H1 (cell line): ENCODE measurements around the gene SLC48A1. TPM values are rescaled to one million over a fixed set of nuclear protein-coding genes. Genes with fewer than 3 reads are reported as not detected.

Experiments
- CTCF ChIA-PET: fragments of 300-600 bp; sonication (Branson Sonifier 250); formaldehyde crosslinking; loops from one replicate; lab custom pipeline; 2021; ENCODE audit not compliant: partially characterized antibody; lab: Charles Lee
- POLR2A ChIA-PET: fragments of 300-600 bp; sonication (Branson Sonifier 250); formaldehyde crosslinking; loops from one replicate; lab custom pipeline; 2021; ENCODE audit warnings: inconsistent platforms; ENCODE audit not compliant: partially characterized antibody; lab: Charles Lee
- DNase-seq, 2 experiments: peaks; one replicate each; pipeline versions ENCODE4 v3.0.0 to v3.0.0-alpha.2; 2010 to 2022; ENCODE audit warnings: low spot score in 2 of 2, low read depth in 1 of 2, mixed read lengths in 1 of 2
- FAIRE-seq: peaks from 2 replicates; lab custom pipeline; 2011; peaks lifted over from hg19 to GRCh38; lab: Jason Lieb, UNC
- H2AFZ ChIP-seq: 2 replicates; pipeline ENCODE4 v1.8.1; 2012; ENCODE audit warnings: low read length, inconsistent platforms
- H2AK5ac ChIP-seq: 2 replicates; pipeline ENCODE4 v1.6.1; 2013; ENCODE audit warnings: low read depth, low read length
- H2BK120ac ChIP-seq: replicated peaks from 2 replicates; pipeline ENCODE3; 2013; ENCODE audit warnings: low read depth, low read length, inconsistent platforms
- H2BK12ac ChIP-seq: 2 replicates; pipeline ENCODE4 v1.6.1; 2013; ENCODE audit warnings: low read depth, low read length
- H2BK15ac ChIP-seq: 2 replicates; pipeline ENCODE4 v1.6.1; 2013; ENCODE audit warnings: low read length
- H2BK20ac ChIP-seq: 2 replicates; pipeline ENCODE4 v1.6.1; 2013; ENCODE audit warnings: low read length
- H2BK5ac ChIP-seq: 2 replicates; pipeline ENCODE4 v1.6.1; 2013; ENCODE audit warnings: low read depth, low read length
- H3K14ac ChIP-seq: 2 replicates; pipeline ENCODE4 v1.6.1; 2013; ENCODE audit warnings: inconsistent platforms; ENCODE audit not compliant: insufficient read length
- H3K18ac ChIP-seq: 2 replicates; pipeline ENCODE4 v1.6.1; 2013; ENCODE audit warnings: low read length; ENCODE audit errors: extremely low read depth
- H3K23ac ChIP-seq: 2 replicates; pipeline ENCODE4 v1.6.1; 2013; ENCODE audit warnings: inconsistent platforms; ENCODE audit not compliant: insufficient read length
- H3K23me2 ChIP-seq: 2 replicates; pipeline ENCODE4 v1.6.1; 2013; ENCODE audit warnings: low read depth, low read length
- H3K27ac ChIP-seq: 2 replicates; pipeline ENCODE4 v1.6.1; 2011; ENCODE audit warnings: low read depth, low read length, inconsistent platforms
- H3K27me3 ChIP-seq, 4 experiments: replicated peaks in 1 of 4; 1 replicate in 1 of 4; 2 replicates in 3 of 4; pipeline versions ENCODE4 v1.6.1 to v1.8.1; 2011 to 2013; ENCODE audit warnings: low read length in 3 of 4, mild to moderate bottlenecking in 3 of 4, inconsistent platforms in 2 of 4, mixed read lengths in 2 of 4, moderate library complexity in 1 of 4; ENCODE audit not compliant: control insufficient read depth in 3 of 4, insufficient read depth in 3 of 4; ENCODE audit errors: extremely low read depth in 1 of 4
- H3K36me3 ChIP-seq, 4 experiments: 2 replicates each; pipeline versions ENCODE4 v1.6.1 to v1.8.1; 2011 to 2013; ENCODE audit warnings: mild to moderate bottlenecking in 4 of 4, low read length in 3 of 4, moderate library complexity in 2 of 4, control low read depth in 1 of 4, inconsistent platforms in 1 of 4; ENCODE audit not compliant: insufficient read depth in 4 of 4, control insufficient read depth in 2 of 4
- H3K4ac ChIP-seq: replicated peaks from 2 replicates; pipeline ENCODE3; 2013; ENCODE audit warnings: low read length, low read depth, mixed read lengths, inconsistent platforms; ENCODE audit not compliant: insufficient read length
- H3K4me1 ChIP-seq, 4 experiments: replicated peaks in 1 of 4; 1 replicate in 1 of 4; 2 replicates in 3 of 4; pipeline versions ENCODE4 v1.6.1 to v1.8.1; 2011 to 2013; ENCODE audit warnings: low read length in 3 of 4, inconsistent platforms in 2 of 4, mixed read lengths in 1 of 4; ENCODE audit not compliant: insufficient read depth in 4 of 4, control insufficient read depth in 3 of 4
- H3K4me2 ChIP-seq, 2 experiments: 2 replicates each; pipeline versions ENCODE4 v1.6.1 to v1.8.1; 2011 to 2013; ENCODE audit warnings: low read depth in 2 of 2, low read length in 2 of 2, control low read depth in 1 of 2, inconsistent platforms in 1 of 2, mild to moderate bottlenecking in 1 of 2; ENCODE audit not compliant: insufficient read depth in 1 of 2
- H3K4me3 ChIP-seq, 4 experiments: fragments of 200-600, 300-600 bp in 1 of 4; sonication (generic), shearing (Covaris generic), sonication (Bioruptor Twin) in 1 of 4; 2 replicates each; pipeline versions ENCODE4 v1.5.1 to v1.8.1; 2011 to 2016; ENCODE audit warnings: low read length in 4 of 4, low read depth in 3 of 4, control low read depth in 2 of 4, inconsistent platforms in 2 of 4, mild to moderate bottlenecking in 2 of 4, mixed read lengths in 1 of 4, moderate library complexity in 1 of 4; ENCODE audit not compliant: insufficient read depth in 2 of 4; ENCODE audit errors: extremely low read depth in 1 of 4
- H3K56ac ChIP-seq: replicated peaks from 2 replicates; pipeline ENCODE3; 2013; ENCODE audit warnings: low read depth, mild to moderate bottlenecking, mixed read lengths, low read length, inconsistent platforms; ENCODE audit not compliant: insufficient read length
- H3K79me1 ChIP-seq: 2 replicates; pipeline ENCODE4 v1.6.1; 2013; ENCODE audit warnings: low read depth, low read length, control low read depth
- H3K79me2 ChIP-seq, 2 experiments: 2 replicates each; pipeline versions ENCODE4 v1.6.1 to v1.8.1; 2012 to 2013; ENCODE audit warnings: low read length in 2 of 2, mild to moderate bottlenecking in 2 of 2, inconsistent platforms in 1 of 2; ENCODE audit not compliant: insufficient read depth in 2 of 2, control insufficient read depth in 1 of 2
- H3K9ac ChIP-seq, 4 experiments: replicated peaks in 1 of 4; 1 replicate in 1 of 4; 2 replicates in 3 of 4; pipeline versions ENCODE4 v1.6.1 to v1.8.1; 2011 to 2013; ENCODE audit warnings: low read depth in 3 of 4, low read length in 3 of 4, control low read depth in 2 of 4, mild to moderate bottlenecking in 2 of 4, moderate library complexity in 2 of 4, inconsistent platforms in 1 of 4; ENCODE audit errors: extremely low read depth in 1 of 4
- H3K9me3 ChIP-seq, 2 experiments: 2 replicates each; pipeline versions ENCODE4 v1.6.1 to v1.8.1; 2012 to 2013; ENCODE audit warnings: mild to moderate bottlenecking in 2 of 2, moderate library complexity in 2 of 2, control low read depth in 1 of 2, inconsistent platforms in 1 of 2, low read depth in 1 of 2, low read length in 1 of 2, mixed read lengths in 1 of 2; ENCODE audit not compliant: insufficient read depth in 2 of 2
- H4K20me1 ChIP-seq, 2 experiments: replicated peaks in 1 of 2; 2 replicates each; pipeline versions ENCODE3 to v1.8.1; 2011 to 2013; ENCODE audit warnings: inconsistent platforms in 2 of 2, low read length in 2 of 2, mild to moderate bottlenecking in 1 of 2; ENCODE audit not compliant: insufficient read depth in 2 of 2, control insufficient read depth in 1 of 2
- H4K5ac ChIP-seq: 2 replicates; pipeline ENCODE4 v1.6.1; 2013; ENCODE audit warnings: low read length, low read depth, mixed read lengths, inconsistent platforms; ENCODE audit not compliant: insufficient read length
- H4K8ac ChIP-seq: 2 replicates; pipeline ENCODE4 v1.8.0; 2013; ENCODE audit warnings: mild to moderate bottlenecking, moderate library complexity, low read length, inconsistent platforms; ENCODE audit not compliant: insufficient read depth; ENCODE audit errors: extremely low read depth
- H4K91ac ChIP-seq: replicated peaks from 2 replicates; pipeline ENCODE3; 2013; ENCODE audit warnings: low read length, mixed read lengths, inconsistent platforms; ENCODE audit not compliant: insufficient read length
- BCL11A ChIP-seq, 2 experiments: IDR thresholded peaks; one replicate each; pipeline ENCODE4 v1.6.1; 2011; ENCODE audit warnings: low read depth in 2 of 2, low read length in 2 of 2, mild to moderate bottlenecking in 2 of 2
- BRCA1 ChIP-seq: IDR thresholded peaks from 2 replicates; pipeline ENCODE4 v1.6.1; 2012; ENCODE audit warnings: low read depth, low read length, improper control_type of control experiment
- CBX5 ChIP-seq: fragments of 300-800, 300-1000 bp; sonication (generic); IDR thresholded peaks from 2 replicates; pipeline ENCODE4 v1.7.1; 2016; ENCODE audit warnings: antibody characterized with exemption, low read length, low read depth
- CBX8 ChIP-seq: fragments of 300-800, 300-1000 bp; sonication (generic); IDR thresholded peaks from 2 replicates; pipeline ENCODE4 v1.7.1; 2016; ENCODE audit warnings: low read depth, low read length, borderline replicate concordance
- E2F6 ChIP-seq: IDR thresholded peaks from 2 replicates; pipeline ENCODE4 v1.6.1; 2012; ENCODE audit warnings: inconsistent platforms
- EZH2 ChIP-seq: fragments of 200-600 bp; sonication (generic); IDR thresholded peaks from 2 replicates; pipeline ENCODE4 v1.7.1; 2012; ENCODE audit warnings: low read depth, mild to moderate bottlenecking, moderate library complexity, low read length, inconsistent platforms; ENCODE audit not compliant: severe bottlenecking
- HDAC6 ChIP-seq: IDR thresholded peaks from one replicate; pipeline ENCODE4 v1.7.1; 2012; ENCODE audit warnings: low read depth, mild to moderate bottlenecking, inconsistent platforms, low read length, moderate library complexity
- KDM4A ChIP-seq: IDR thresholded peaks from one replicate; pipeline ENCODE4 v1.7.1; 2012; ENCODE audit warnings: low read depth, mild to moderate bottlenecking, moderate library complexity, low read length, inconsistent platforms; ENCODE audit not compliant: severe bottlenecking
- KDM5A ChIP-seq: fragments of 200-600 bp; IDR thresholded peaks from 2 replicates; pipeline ENCODE4 v1.7.1; 2012; ENCODE audit warnings: mild to moderate bottlenecking, low read length, inconsistent platforms, mixed read lengths
- PHF8 ChIP-seq: fragments of 200-600 bp; sonication (generic); conservative IDR thresholded peaks from 2 replicates; pipeline ENCODE4 v1.7.1; 2012; ENCODE audit warnings: low read depth, mild to moderate bottlenecking, inconsistent platforms, low read length, moderate library complexity
- POU5F1 ChIP-seq: IDR thresholded peaks from 2 replicates; pipeline ENCODE4 v1.6.1; 2011; ENCODE audit warnings: low read depth, mild to moderate bottlenecking, low read length, moderate library complexity
- RAD21 ChIP-seq, 2 experiments: IDR thresholded peaks in 1 of 2; conservative IDR thresholded peaks in 1 of 2; 2 replicates each; pipeline ENCODE4 v1.6.1; 2011; ENCODE audit warnings: low read depth in 2 of 2, low read length in 2 of 2, improper control_type of control experiment in 1 of 2, inconsistent platforms in 1 of 2, mild to moderate bottlenecking in 1 of 2, moderate library complexity in 1 of 2
- SP4 ChIP-seq: IDR thresholded peaks from 2 replicates; pipeline ENCODE4 v1.6.1; 2012; ENCODE audit warnings: low read length, inconsistent platforms
- WGBS, 2 experiments: shearing (Covaris generic) in 1 of 2; methylation state at CpG; one replicate each; pipeline versions ENCODE4 v1.1.6 to v1.1.7; 2013 to 2015; ENCODE audit warnings: low lambda C conversion rate in 2 of 2, mixed read lengths in 2 of 2, inconsistent platforms in 1 of 2, low coverage in 1 of 2, missing lambda C conversion rate in 1 of 2; ENCODE audit not compliant: insufficient replicate concordance in 2 of 2, insufficient coverage in 1 of 2, insufficient read length in 1 of 2; ENCODE audit errors: extremely low coverage in 1 of 2, missing lambda C conversion rate in 1 of 2; 5-methylcytosine and 5-hydroxymethylcytosine counted together
- polyA plus RNA-seq, 7 experiments: library from polyadenylated mRNA; depleted of rRNA in 3 of 7; stranded (reverse) in 5 of 7; unstranded in 2 of 7; fragments of >200 nt in 5 of 7; fragments of 200-250 nt in 2 of 7; gene quantifications; 1 replicate in 5 of 7; 2 replicates in 1 of 7; 4 replicates in 1 of 7; pipeline versions ENCODE4 v1.2.1 to v1.2.3, GENCODE V29; 2011 to 2013; ENCODE audit warnings: missing spikeins in 2 of 7, mixed read lengths in 2 of 7
- total RNA-seq: library from RNA; stranded (reverse); fragmentation: NEBNext Ultra II Directional; extraction: Animal tissue kit (Norgen Biotek cat#: 25700); gene quantifications from 2 replicates; pipeline ENCODE4 v1.2.1, GENCODE V29; 2021

The SLC48A1 gene
- total and polyA plus RNA-seq, 2 of the 8 experiments (the other 6 are each of a cell fraction or from before 2014, with no cell fraction given): 9.5 to 14.1 TPM

- H2AFZ ChIP-seq: no peak overlapping the region
- no peak overlapping the region for H3K4ac ChIP-seq
- no peak overlapping the region for H3K23ac ChIP-seq
- no peak overlapping the region for H2BK20ac ChIP-seq
- peak overlapping the region; percentile 56; the same call in 1 of the 2 replicates for H2BK5ac ChIP-seq
- no peak overlapping the region for H2BK120ac ChIP-seq
- no peak overlapping the region for H3K27ac ChIP-seq
- no peaks in the 10 kb centered on the region for H3K23me2 ChIP-seq
- no peak overlapping the region for H3K56ac ChIP-seq
- H4K8ac ChIP-seq: peak overlapping the region; percentile 74
- H4K5ac ChIP-seq: no peak overlapping the region
- peak overlapping the region; percentile 77; the same call in 1 of the 2 replicates for H2BK12ac ChIP-seq
- ChIA-PET CTCF (interaction anchor here (0.9 to 64.6 kb wide), 9 partner anchors 16 to 87 kb away, joined by 3 to 2442 read pairs (median 4); partner anchors contain the start of genes ENDOU and SLC48A1), POLR2A (interaction anchor here (0.6 to 1.7 kb wide), 8 partner anchors 9 to 67 kb away, joined by 3 to 6 read pairs (median 3); partner anchors contain the start of gene SLC48A1)
- no peak overlapping the region for H3K14ac ChIP-seq
- no peaks in the 10 kb centered on the region for H3K27me3 ChIP-seq
- H4K20me1 ChIP-seq: no peaks in the 10 kb centered on the region
- H4K91ac ChIP-seq: peak overlapping the region; percentile 75
- no peak for DNase-seq
- H3K9ac ChIP-seq: no peak overlapping the region
- H3K4me3 ChIP-seq: no peak overlapping the region
- no peaks in the 10 kb centered on the region for H3K9me3 ChIP-seq
- H3K79me2 ChIP-seq: no peaks in the 10 kb centered on the region
- H3K4me1 ChIP-seq: peaks cover 6 to 13% (median 7%) of the 10 kb centered on the region in 4 experiments
- no peak for FAIRE-seq
- no peaks in the 10 kb centered on the region for H3K79me1 ChIP-seq
- H3K4me2 ChIP-seq: no peak overlapping the region
- H3K18ac ChIP-seq: no peak overlapping the region
- H2AK5ac ChIP-seq: peak overlapping the region; percentile 16; the same call in 1 of the 2 replicates
- H2BK15ac ChIP-seq: peak overlapping the region; percentile 73; the same call in 1 of the 2 replicates
- 88% methylated on average over 9 of the region's 9 CpGs; no CpG with 5 or more reads in 1 of the 2 experiments for WGBS, 2 experiments
- no peaks in the 10 kb centered on the region for H3K36me3 ChIP-seq
- TF ChIP-seq EZH2: no peak
- no peak for TF ChIP-seq KDM4A
- no peak for TF ChIP-seq KDM5A
- no peak for TF ChIP-seq BCL11A (IDR thresholded peaks at IDR 0.05; ENCODE audit: low read depth in 2 of 2, low read length in 2 of 2)
- TF ChIP-seq BRCA1: no peak
- TF ChIP-seq PHF8: no peak
- no peak for TF ChIP-seq SP4
- no peak for TF ChIP-seq RAD21 (IDR thresholded peaks at IDR 0.05 in 1 of 2, conservative IDR thresholded peaks at IDR 0.05 in 1 of 2; ENCODE audit: low read depth in 2 of 2, low read length in 2 of 2)
- no peak for TF ChIP-seq HDAC6
- no peak for TF ChIP-seq CBX5
- no peak for TF ChIP-seq POU5F1
- no peak for TF ChIP-seq E2F6
- no peak for TF ChIP-seq CBX8
Observed at GRCh38 chr12:47751561-47751960, 21.5 kb upstream of the SLC48A1 start.
